HepG2 (cell line): Measurements from ENCODE around the gene ORMDL3. TPM values are rescaled to one million over a fixed set of nuclear protein-coding genes. Genes with fewer than 3 reads are reported as not detected.

Experiments
- ATF1 ChIP-seq: IDR thresholded peaks from 2 replicates; pipeline ENCODE4 v1.6.1; 2016; ENCODE audit warnings: mild to moderate bottlenecking, control low read depth
- CCDC6 ChIP-seq: sonication (generic); formaldehyde crosslinking; IDR thresholded peaks from 2 replicates; pipeline ENCODE4 v1.8.1; 2022; ENCODE audit warnings: mild to moderate bottlenecking, missing genetic modification reagents, moderate library complexity
- KMT2A ChIP-seq: sonication (generic); formaldehyde crosslinking; IDR thresholded peaks from 2 replicates; pipeline ENCODE4 v1.4.0; 2020; ENCODE audit warnings: missing genetic modification reagents
- LCORL ChIP-seq, 2 experiments: fragments of 450-650 bp in 1 of 2; sonication (generic) in 1 of 2; formaldehyde crosslinking in 1 of 2; IDR thresholded peaks; 2 replicates each; pipeline versions ENCODE4 v1.5.0 to v1.6.1; 2017 to 2020; ENCODE audit warnings: antibody characterized with exemption in 1 of 2, missing genetic modification reagents in 1 of 2
- MTF1 ChIP-seq: sonication (generic); formaldehyde crosslinking; IDR thresholded peaks from 2 replicates; pipeline ENCODE4 v1.5.0; 2020; ENCODE audit warnings: missing genetic modification reagents
- PAXIP1 ChIP-seq: sonication (generic); formaldehyde crosslinking; conservative IDR thresholded peaks from 2 replicates; pipeline ENCODE4 v1.4.0; 2020; ENCODE audit warnings: mild to moderate bottlenecking, missing genetic modification reagents, moderate library complexity
- PHB2 ChIP-seq: fragments of 450-650 bp; IDR thresholded peaks from 2 replicates; pipeline ENCODE4 v1.6.1; 2018; ENCODE audit not compliant: partially characterized antibody
- POGK ChIP-seq: sonication (generic); formaldehyde crosslinking; conservative IDR thresholded peaks from 2 replicates; pipeline ENCODE4 v1.8.0; 2022; ENCODE audit warnings: mild to moderate bottlenecking, moderate library complexity, missing genetic modification reagents
- RARA ChIP-seq: IDR thresholded peaks from 2 replicates; pipeline ENCODE4 v1.6.1; 2016; ENCODE audit warnings: missing genetic modification reagents, missing compliant biosample characterization
- RFX5 ChIP-seq: IDR thresholded peaks from 2 replicates; pipeline ENCODE4 v1.6.1; 2011; ENCODE audit warnings: low read depth, low read length, improper control_type of control experiment
- SCMH1 ChIP-seq: sonication (generic); formaldehyde crosslinking; IDR thresholded peaks from 2 replicates; pipeline ENCODE4 v1.9.0; 2021; ENCODE audit warnings: missing genetic modification reagents, mild to moderate bottlenecking, borderline replicate concordance
- TAF1 ChIP-seq: sonication (generic); formaldehyde crosslinking; IDR thresholded peaks from 2 replicates; pipeline ENCODE4 v1.4.0; 2020; ENCODE audit warnings: missing genetic modification reagents
- TRAFD1 ChIP-seq: sonication (generic); formaldehyde crosslinking; IDR thresholded peaks from 2 replicates; pipeline ENCODE4 v1.5.1; 2020; ENCODE audit warnings: missing genetic modification reagents, mild to moderate bottlenecking, borderline replicate concordance
- ZNF264 ChIP-seq: sonication (generic); formaldehyde crosslinking; IDR thresholded peaks from 2 replicates; pipeline ENCODE4 v1.4.0; 2020; ENCODE audit warnings: missing genetic modification reagents
- ZNF431 ChIP-seq: sonication (generic); formaldehyde crosslinking; IDR thresholded peaks from 2 replicates; pipeline ENCODE4 v1.9.0; 2022; ENCODE audit warnings: missing genetic modification reagents, low read depth, mild to moderate bottlenecking, borderline replicate concordance
- ZNF451 ChIP-seq: sonication (generic); formaldehyde crosslinking; IDR thresholded peaks from 2 replicates; pipeline ENCODE4 v1.5.0; 2020; ENCODE audit warnings: mild to moderate bottlenecking, missing genetic modification reagents
- ZNF691 ChIP-seq: sonication (generic); formaldehyde crosslinking; IDR thresholded peaks from 2 replicates; pipeline ENCODE4 v1.4.0; 2020; ENCODE audit warnings: missing genetic modification reagents, low read depth, mild to moderate bottlenecking, borderline replicate concordance
- ZNF777 ChIP-seq: sonication (generic); formaldehyde crosslinking; IDR thresholded peaks from 2 replicates; pipeline ENCODE4 v1.4.0; 2020; ENCODE audit warnings: missing genetic modification reagents
- ZNF784 ChIP-seq: sonication (generic); formaldehyde crosslinking; IDR thresholded peaks from 2 replicates; pipeline ENCODE4 v1.5.1; 2020; ENCODE audit warnings: missing genetic modification reagents, mild to moderate bottlenecking, borderline replicate concordance
- ZNF839 ChIP-seq: sonication (generic); formaldehyde crosslinking; IDR thresholded peaks from 2 replicates; pipeline ENCODE4 v1.4.0; 2020; ENCODE audit warnings: missing genetic modification reagents, mild to moderate bottlenecking, borderline replicate concordance
- polyA plus RNA-seq, 8 experiments: library from polyadenylated mRNA; depleted of rRNA in 3 of 8; stranded (reverse) in 7 of 8; unstranded in 1 of 8; fragments of >200 nt; fragmentation: Illumina TruSeq in 4 of 8; extraction: Trizol in 4 of 8; gene quantifications; 2 replicates each; pipeline versions ENCODE4 v1.2.1 to v1.2.3, GENCODE V29; 2011 to 2016; ENCODE audit warnings: low read depth in 4 of 8, missing spikeins in 1 of 8, mixed read lengths in 1 of 8; ENCODE audit not compliant: insufficient read depth in 1 of 8
- total RNA-seq, 5 experiments: library from RNA; depleted of rRNA; stranded (reverse); fragments of >200 nt; fragmentation: Illumina TruSeq; extraction: Trizol; gene quantifications; 2 replicates each; pipeline ENCODE4 v1.2.3, GENCODE V29; 2016; ENCODE audit warnings: low read depth in 1 of 5

ORMDL3 gene
- total and polyA plus RNA-seq, 2 of the 13 experiments (the other 11 are each of a cell fraction or from before 2014, with no cell fraction given), result 181 to 384 TPM

DNA sequence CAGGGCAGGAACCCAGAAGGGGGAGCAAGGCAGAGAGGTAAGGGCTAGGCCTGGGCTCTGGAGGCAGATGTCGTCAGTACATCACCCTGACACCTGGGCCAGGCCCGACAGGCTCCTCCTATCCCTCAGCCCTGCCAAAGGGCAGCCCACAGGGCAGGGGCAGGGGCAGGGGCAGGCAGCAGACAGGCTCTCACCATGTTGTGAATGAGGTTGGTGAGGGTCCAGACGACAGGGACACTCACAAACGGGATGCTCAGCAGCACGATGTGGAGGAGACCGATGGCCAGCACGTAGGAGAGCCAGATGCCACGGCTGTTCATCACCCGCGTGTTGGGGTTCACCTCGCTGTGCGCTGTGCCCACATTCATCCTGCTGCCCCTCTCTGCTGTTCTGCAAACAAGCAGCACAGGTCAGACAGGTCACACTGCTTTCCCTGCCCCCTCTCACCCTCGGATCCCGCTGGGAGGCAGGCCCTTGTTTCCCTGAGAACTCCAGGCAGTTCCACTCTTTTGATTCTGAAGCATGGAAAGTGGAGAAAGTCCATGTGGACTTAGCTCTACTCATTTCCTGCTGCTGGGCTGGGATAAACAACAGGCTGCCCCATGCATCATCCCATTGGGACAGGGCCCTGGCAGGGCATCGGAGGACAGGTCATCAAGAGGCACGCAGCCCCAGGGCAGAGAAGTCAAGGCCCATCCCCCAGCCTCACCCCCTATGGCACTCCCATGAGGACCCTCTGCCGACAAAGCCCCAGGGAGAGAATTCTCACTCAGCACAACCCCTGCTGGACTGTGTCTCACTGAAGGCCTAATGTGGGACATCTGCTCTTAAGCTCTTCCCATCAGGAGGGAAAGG lies 3.3 kb downstream of the ORMDL3 start (continued):
- no peak for TF ChIP-seq SCMH1 (CRISPR knock-in tag)
- no peak; the same call in 1 of the 2 replicates for TF ChIP-seq RFX5
- peak; percentile 75; the same call in 1 of the 2 replicates for TF ChIP-seq ZNF784
- TF ChIP-seq ZNF264 (CRISPR knock-in tag), result peak; percentile 98
- TF ChIP-seq PAXIP1 (CRISPR knock-in tag), result peak; percentile 100
- TF ChIP-seq ZNF839 (CRISPR knock-in tag), result no peak
- TF ChIP-seq ATF1 (CRISPR knock-in tag), result peak; percentile 69
- TF ChIP-seq MTF1, result no peak
- TF ChIP-seq RARA (CRISPR knock-in tag), result peak; percentile 99
- peak; percentile 94 for TF ChIP-seq POGK
- peak; percentile 96; the same call in 1 of the 2 replicates for TF ChIP-seq ZNF691
- no peak for TF ChIP-seq LCORL (IDR thresholded peaks at IDR 0.05)
- TF ChIP-seq LCORL (CRISPR knock-in tag; IDR thresholded peaks at IDR 0.05), result peak; percentile 100
- peak; percentile 88; the same call in 1 of the 2 replicates for TF ChIP-seq TRAFD1 (CRISPR knock-in tag)
- peak; percentile 36; the same call in 1 of the 2 replicates for TF ChIP-seq TAF1 (CRISPR knock-in tag)
- peak; percentile 97 for TF ChIP-seq ZNF431 (CRISPR knock-in tag)
- TF ChIP-seq ZNF777, result 0 out of 2 replicates have a peak, but pooled peaks have one; percentile 38
- peak; percentile 86 for TF ChIP-seq KMT2A (CRISPR knock-in tag)
- peak; percentile 71; the same call in 1 of the 2 replicates for TF ChIP-seq ZNF451 (CRISPR knock-in tag)
- TF ChIP-seq CCDC6 (CRISPR knock-in tag), result peak; percentile 91; the same call in 1 of the 2 replicates
- TF ChIP-seq PHB2, result no peak
